ENCODE results near the gene SLC24A4. TPM values are rescaled to one million over a fixed set of nuclear protein-coding genes. Genes with fewer than 3 reads are reported as not detected.
A peak's percentile ranks its signal among the peaks of the same experiment; 100 is the strongest.

The SLC24A4 gene
- total RNA-seq, 1 experiment from 2014 or later: not detected

DNA sequence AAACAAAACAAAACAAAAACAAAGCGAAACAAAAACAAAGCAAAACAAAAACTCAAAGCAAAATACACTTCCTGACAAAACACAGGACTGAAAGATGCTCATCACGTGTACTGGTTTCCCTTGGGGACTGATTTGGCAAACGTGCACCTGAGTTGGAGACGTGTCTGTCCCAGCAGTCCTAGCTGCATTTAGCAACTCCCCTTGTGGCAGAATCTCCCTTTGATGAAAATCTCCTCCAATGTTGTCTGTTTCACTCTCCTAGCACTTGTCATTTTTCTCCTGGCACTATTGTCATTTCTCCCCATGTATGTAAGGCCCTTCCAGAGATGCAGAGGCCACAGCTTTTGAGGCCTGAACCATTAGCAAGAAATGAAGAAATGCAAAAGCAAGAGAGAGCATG is 6.8 kb upstream of the SLC24A4 start (continued):
- TF ChIP-seq POLR2AphosphoS5 (IDR thresholded peaks at IDR 0.05; ENCODE audit: low read depth, low read length): no peak
- TF ChIP-seq, protein P1, sequence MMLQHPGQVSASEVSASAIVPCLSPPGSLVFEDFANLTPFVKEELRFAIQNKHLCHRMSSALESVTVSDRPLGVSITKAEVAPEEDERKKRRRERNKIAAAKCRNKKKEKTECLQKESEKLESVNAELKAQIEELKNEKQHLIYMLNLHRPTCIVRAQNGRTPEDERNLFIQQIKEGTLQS (IDR thresholded peaks at IDR 0.05): no peak
- TF ChIP-seq EZH2phosphoT487 (IDR thresholded peaks at IDR 0.05; ENCODE audit: borderline replicate concordance): no peak

DNA sequence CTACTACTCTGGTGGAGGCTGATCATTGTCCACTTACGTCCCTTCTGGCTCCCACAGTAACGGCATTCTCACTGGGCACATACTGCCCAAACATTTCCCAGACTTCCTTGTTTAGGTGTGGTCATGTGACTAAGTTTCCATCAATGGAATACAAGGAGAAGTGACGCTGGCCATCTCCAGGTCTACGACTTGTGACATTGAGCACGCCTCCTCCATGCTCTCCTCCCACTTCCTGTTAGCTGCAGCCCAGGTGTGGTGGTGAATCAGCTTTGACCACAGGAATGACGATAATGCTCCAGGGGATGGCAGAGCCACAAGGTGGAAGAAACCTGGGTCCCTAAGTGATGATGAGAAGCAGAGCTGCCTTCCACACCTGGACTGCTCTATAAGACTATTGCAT is 6.0 kb upstream of the SLC24A4 start:
- POLR2A ChIA-PET: no interaction called here
- intact Hi-C loops (cut with micrococcal nuclease): no loop called here
- BruUV-seq (replicated peaks): no TSS peak
- H3K9me3 ChIP-seq (ENCODE audit: control insufficient read depth in 1 of 2, insufficient read depth in 1 of 2, low read depth in 1 of 2, low read length in 2 of 2): no peaks in the 10 kb centered on the region; a peak in 1 of 4 replicates
- no peaks in the 10 kb centered on the region for H4K20me1 ChIP-seq (ENCODE audit: insufficient read depth)
- DNase-seq (ENCODE audit: low read depth, low spot score) (peak; percentile 61), ATAC-seq (peak; percentile 94)
- no peak overlapping the region for H3K9ac ChIP-seq (ENCODE audit: low read length)
- 0 out of 2 replicates have a peak, but pooled peaks cover 2% of the 10 kb centered on the region for H3K9me2 ChIP-seq (ENCODE audit: insufficient read depth)
- TF ChIP-seq SIN3A (IDR thresholded peaks at IDR 0.05; ENCODE audit: low read depth) (no peak), POLR2A (IDR thresholded peaks at IDR 0.05; ENCODE audit: borderline replicate concordance, extremely low read depth, insufficient read depth, insufficient read length) (no peak), CBX3 (IDR thresholded peaks at IDR 0.05; ENCODE audit: low read depth) (peak; percentile 84), ZFX (IDR thresholded peaks at IDR 0.05) (no peak), POLR2AphosphoS5 (IDR thresholded peaks at IDR 0.05; ENCODE audit: low read depth, low read length) (no peak), EZH2 (IDR thresholded peaks at IDR 0.05) (no peak), FOSL1 (IDR thresholded peaks at IDR 0.05; ENCODE audit: low read depth) (no peak; the same call in 1 of the 2 replicates), ZNF274 (IDR thresholded peaks at IDR 0.05; ENCODE audit: low read depth, low read length) (no peak), SP1 (IDR thresholded peaks at IDR 0.05; ENCODE audit: low read depth) (0 out of 2 replicates have a peak, but pooled peaks have one; percentile 17), YY1 (IDR thresholded peaks at IDR 0.05; ENCODE audit: extremely low read depth, insufficient replicate concordance, low read depth, low read length) (no peak)
- TF ChIP-seq, protein P1 (IDR thresholded peaks at IDR 0.05): no peak
- TF ChIP-seq, protein P2, sequence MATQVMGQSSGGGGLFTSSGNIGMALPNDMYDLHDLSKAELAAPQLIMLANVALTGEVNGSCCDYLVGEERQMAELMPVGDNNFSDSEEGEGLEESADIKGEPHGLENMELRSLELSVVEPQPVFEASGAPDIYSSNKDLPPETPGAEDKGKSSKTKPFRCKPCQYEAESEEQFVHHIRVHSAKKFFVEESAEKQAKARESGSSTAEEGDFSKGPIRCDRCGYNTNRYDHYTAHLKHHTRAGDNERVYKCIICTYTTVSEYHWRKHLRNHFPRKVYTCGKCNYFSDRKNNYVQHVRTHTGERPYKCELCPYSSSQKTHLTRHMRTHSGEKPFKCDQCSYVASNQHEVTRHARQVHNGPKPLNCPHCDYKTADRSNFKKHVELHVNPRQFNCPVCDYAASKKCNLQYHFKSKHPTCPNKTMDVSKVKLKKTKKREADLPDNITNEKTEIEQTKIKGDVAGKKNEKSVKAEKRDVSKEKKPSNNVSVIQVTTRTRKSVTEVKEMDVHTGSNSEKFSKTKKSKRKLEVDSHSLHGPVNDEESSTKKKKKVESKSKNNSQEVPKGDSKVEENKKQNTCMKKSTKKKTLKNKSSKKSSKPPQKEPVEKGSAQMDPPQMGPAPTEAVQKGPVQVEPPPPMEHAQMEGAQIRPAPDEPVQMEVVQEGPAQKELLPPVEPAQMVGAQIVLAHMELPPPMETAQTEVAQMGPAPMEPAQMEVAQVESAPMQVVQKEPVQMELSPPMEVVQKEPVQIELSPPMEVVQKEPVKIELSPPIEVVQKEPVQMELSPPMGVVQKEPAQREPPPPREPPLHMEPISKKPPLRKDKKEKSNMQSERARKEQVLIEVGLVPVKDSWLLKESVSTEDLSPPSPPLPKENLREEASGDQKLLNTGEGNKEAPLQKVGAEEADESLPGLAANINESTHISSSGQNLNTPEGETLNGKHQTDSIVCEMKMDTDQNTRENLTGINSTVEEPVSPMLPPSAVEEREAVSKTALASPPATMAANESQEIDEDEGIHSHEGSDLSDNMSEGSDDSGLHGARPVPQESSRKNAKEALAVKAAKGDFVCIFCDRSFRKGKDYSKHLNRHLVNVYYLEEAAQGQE (IDR thresholded peaks at IDR 0.05; ENCODE audit: low read depth): no peak
- TF ChIP-seq, protein P3, sequence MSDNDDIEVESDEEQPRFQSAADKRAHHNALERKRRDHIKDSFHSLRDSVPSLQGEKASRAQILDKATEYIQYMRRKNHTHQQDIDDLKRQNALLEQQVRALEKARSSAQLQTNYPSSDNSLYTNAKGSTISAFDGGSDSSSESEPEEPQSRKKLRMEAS (IDR thresholded peaks at IDR 0.05): peak; percentile 16; the same call in 1 of the 2 replicates
- no peaks in the 10 kb centered on the region for H3K36me3 ChIP-seq (ENCODE audit: control insufficient read depth in 1 of 2, insufficient read depth in 2 of 2, low read length in 2 of 2)
- peak overlapping the region; percentile 39 for H2AFZ ChIP-seq (ENCODE audit: low read depth, low read length, poor library complexity, severe bottlenecking)
- H3K4me1 ChIP-seq (ENCODE audit: control insufficient read depth in 1 of 2, insufficient read depth in 2 of 2, low read length in 2 of 2): peaks cover 3 to 13% of the 10 kb centered on the region in 2 experiments; a peak in 3 of 4 replicates
- peak overlapping the region; percentile 24; the same call in 1 of the 2 replicates for H3K4me2 ChIP-seq (ENCODE audit: low read length)
- no peaks in the 10 kb centered on the region for H3K79me2 ChIP-seq (ENCODE audit: insufficient read depth, low read length)
- RAD21 ChIA-PET (ENCODE audit: low non-redundant PET in 1 of 2, low total read pairs in 2 of 2, uncharacterized antibody in 2 of 2, unreplicated experiment in 2 of 2): no interaction called here
- CTCF ChIA-PET: no interaction called here
- no peak overlapping the region for H3K4me3 ChIP-seq (replicated peaks in 1 of 2; ENCODE audit: low read depth in 1 of 2, low read length in 2 of 2)
- H3K27ac ChIP-seq (ENCODE audit: low read depth, low read length): no peak overlapping the region
- no peaks in the 10 kb centered on the region for H3K27me3 ChIP-seq (ENCODE audit: insufficient read depth, low read length)
